Measurements from ENCODE around the gene FHOD3. TPM values are rescaled to one million over a fixed set of nuclear protein-coding genes. Genes with fewer than 3 reads are reported as not detected.

The FHOD3 gene
- total and polyA plus RNA-seq, 2 of the 13 experiments (the other 11 are each of a cell fraction or from before 2014, with no cell fraction given): 0.07 TPM; not detected in 1

- TF ChIP-seq ZNF33B (CRISPR knock-in tag; IDR thresholded peaks at IDR 0.05) (no peak), ZNF781 (CRISPR knock-in tag; IDR thresholded peaks at IDR 0.05; ENCODE audit: borderline replicate concordance, not compliant biosample characterization) (no peak), HNRNPK (IDR thresholded peaks at IDR 0.05; ENCODE audit: low read depth, low read length, poor library complexity, severe bottlenecking) (no peak), SMC3 (IDR thresholded peaks at IDR 0.05; ENCODE audit: low read length) (peak; percentile 57; the same call in 1 of the 2 replicates), RAD21 (CRISPR knock-in tag; IDR thresholded peaks at IDR 0.05) (peak; percentile 32; the same call in 1 of the 2 replicates)
- TF ChIP-seq, protein P1, sequence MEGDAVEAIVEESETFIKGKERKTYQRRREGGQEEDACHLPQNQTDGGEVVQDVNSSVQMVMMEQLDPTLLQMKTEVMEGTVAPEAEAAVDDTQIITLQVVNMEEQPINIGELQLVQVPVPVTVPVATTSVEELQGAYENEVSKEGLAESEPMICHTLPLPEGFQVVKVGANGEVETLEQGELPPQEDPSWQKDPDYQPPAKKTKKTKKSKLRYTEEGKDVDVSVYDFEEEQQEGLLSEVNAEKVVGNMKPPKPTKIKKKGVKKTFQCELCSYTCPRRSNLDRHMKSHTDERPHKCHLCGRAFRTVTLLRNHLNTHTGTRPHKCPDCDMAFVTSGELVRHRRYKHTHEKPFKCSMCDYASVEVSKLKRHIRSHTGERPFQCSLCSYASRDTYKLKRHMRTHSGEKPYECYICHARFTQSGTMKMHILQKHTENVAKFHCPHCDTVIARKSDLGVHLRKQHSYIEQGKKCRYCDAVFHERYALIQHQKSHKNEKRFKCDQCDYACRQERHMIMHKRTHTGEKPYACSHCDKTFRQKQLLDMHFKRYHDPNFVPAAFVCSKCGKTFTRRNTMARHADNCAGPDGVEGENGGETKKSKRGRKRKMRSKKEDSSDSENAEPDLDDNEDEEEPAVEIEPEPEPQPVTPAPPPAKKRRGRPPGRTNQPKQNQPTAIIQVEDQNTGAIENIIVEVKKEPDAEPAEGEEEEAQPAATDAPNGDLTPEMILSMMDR (CRISPR knock-in tag; IDR thresholded peaks at IDR 0.05): peak; percentile 72
These were observed 459.6 kb downstream of the FHOD3 start (continued) for GRCh38 chr18:36757081-36757480.

DNA sequence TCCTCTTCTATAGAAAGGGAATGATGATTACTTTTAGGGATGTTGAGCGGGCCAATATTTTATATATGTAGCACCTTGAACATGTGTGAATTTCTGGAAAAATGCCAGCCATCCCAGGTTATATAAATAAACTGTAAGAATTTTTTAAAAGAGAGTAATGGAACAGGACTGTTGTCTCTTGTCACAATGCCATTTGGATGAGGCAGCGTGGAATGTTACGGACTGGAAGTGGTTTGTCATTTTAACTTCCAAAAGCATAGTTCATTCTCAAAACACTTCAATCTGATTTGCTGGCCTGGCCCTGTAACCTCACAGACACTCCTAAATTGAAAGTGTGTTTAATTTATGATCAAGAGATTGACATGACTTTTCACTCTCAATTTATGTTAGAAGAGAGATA, 460.5 kb downstream of the FHOD3 start:
- ATAC-seq (no peak), DNase-seq (ENCODE audit: low spot score) (no peak), FAIRE-seq (no peak)
- POLR2A ChIA-PET: no interaction called here
- Histone ChIP-seq H3K9me3 (ENCODE audit: low read length) (no peaks in the 10 kb centered on the region), H3K36me3 (replicated peaks in 1 of 2; ENCODE audit: control insufficient read depth in 1 of 2, insufficient read depth in 2 of 2, low read length in 2 of 2) (no peaks in the 10 kb centered on the region), H4K20me1 (ENCODE audit: insufficient read depth, low read length) (no peaks in the 10 kb centered on the region), H3K9ac (ENCODE audit: insufficient read depth, low read depth, low read length) (no peak overlapping the region), H3K4me2 (ENCODE audit: low read depth, low read length) (no peak overlapping the region), H3K79me2 (ENCODE audit: insufficient read depth, low read length) (no peaks in the 10 kb centered on the region), H3K27ac (ENCODE audit: extremely low read length, insufficient read depth, low read length) (no peak overlapping the region), H3K27me3 (ENCODE audit: control insufficient read depth in 1 of 2, insufficient read depth in 2 of 2, low read length in 2 of 2) (no peaks in the 10 kb centered on the region), H3K4me1 (ENCODE audit: insufficient read depth, low read length) (0 out of 2 replicates have a peak, but pooled peaks cover 6% of the 10 kb centered on the region), H3K4me3 (replicated peaks in 1 of 3; ENCODE audit: insufficient read depth in 1 of 3, low read depth in 2 of 3, low read length in 3 of 3) (no peak overlapping the region), H2AFZ (ENCODE audit: low read length) (no peak overlapping the region)
- 41% methylated on average over 3 of the region's 3 CpGs for WGBS (ENCODE audit: low lambda C conversion rate)
- TF ChIP-seq ZNF333 (CRISPR knock-in tag; IDR thresholded peaks at IDR 0.05; ENCODE audit: borderline replicate concordance) (no peak), NFRKB (IDR thresholded peaks at IDR 0.05) (no peak), SETDB1 (CRISPR knock-in tag; IDR thresholded peaks at IDR 0.05; ENCODE audit: borderline replicate concordance) (no peak), ZKSCAN5 (CRISPR knock-in tag; IDR thresholded peaks at IDR 0.05) (no peak), GTF2F1 (IDR thresholded peaks at IDR 0.05; ENCODE audit: low read length) (no peak), NR2F6 (IDR thresholded peaks at IDR 0.05) (no peak), NR2F6 (CRISPR knock-in tag; IDR thresholded peaks at IDR 0.05) (no peak), PHF20 (CRISPR knock-in tag; IDR thresholded peaks at IDR 0.05) (no peak), ZEB1 (IDR thresholded peaks at IDR 0.05; ENCODE audit: insufficient replicate concordance, low read depth) (no peak)
- in situ Hi-C loops (cut with HindIII; ENCODE audit: extremely low pct_ligation_motif_present, low pct_unique_long_range_greater_than_20kb): loop anchor here (5.0 kb wide), 1 partner anchor 71 kb away; no protein-coding TSS in a partner anchor
- BruUV-seq (replicated peaks): no TSS peak
- intact Hi-C loops (cut with micrococcal nuclease; ENCODE audit: unreplicated experiment): loop anchor here (1.0 to 5.0 kb wide), 3 partner anchors 70 to 741 kb away; no protein-coding TSS in a partner anchor
- CTCF ChIA-PET (ENCODE audit: low intra/inter-chr PET ratio, low total read pairs): interaction anchor here (2.1 kb wide), 1 partner anchor 70 kb away, joined by 35 read pairs; no protein-coding TSS in a partner anchor

Measured in HepG2 (cell line).